ENCODE data around the gene DCPS. TPM values are rescaled to one million over a fixed set of nuclear protein-coding genes. Genes with fewer than 3 reads are reported as not detected.
A peak's percentile ranks its signal among the peaks of the same experiment; 100 is the strongest.

Gene DCPS
- polyA plus RNA-seq, 4 donors = 12.2 to 23.3 (median 16.4) TPM

DNA sequence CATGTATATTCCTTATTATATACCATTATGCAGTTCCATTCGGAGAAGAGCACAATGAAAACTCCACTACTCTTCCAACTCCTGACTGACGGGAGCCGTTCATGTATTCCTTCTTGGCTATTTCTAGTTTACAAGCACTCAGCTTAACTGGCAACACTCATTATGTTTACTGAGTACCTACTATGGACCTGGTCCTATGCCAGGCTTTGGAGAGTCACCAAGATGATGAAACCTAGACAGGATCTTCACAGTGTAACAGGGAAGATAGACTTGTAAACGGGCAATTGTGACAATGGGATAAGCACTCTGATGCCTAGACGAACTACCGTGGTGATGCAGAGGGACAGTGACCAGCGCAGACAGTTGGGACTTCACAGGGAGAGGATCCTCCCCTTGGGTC, 29.3 kb downstream of the DCPS start:
- peaks cover 0 to 9% (median 0%) of the 10 kb centered on the region in 3 donors for H3K4me1 ChIP-seq (ENCODE audit: control insufficient read depth in 3 of 3, insufficient read depth in 2 of 3, low read depth in 1 of 3, low read length in 2 of 3)
- WGBS, 3 donors = 91 to 97% (median 96%) methylated on average over 7 of the region's 7 CpGs

DNA sequence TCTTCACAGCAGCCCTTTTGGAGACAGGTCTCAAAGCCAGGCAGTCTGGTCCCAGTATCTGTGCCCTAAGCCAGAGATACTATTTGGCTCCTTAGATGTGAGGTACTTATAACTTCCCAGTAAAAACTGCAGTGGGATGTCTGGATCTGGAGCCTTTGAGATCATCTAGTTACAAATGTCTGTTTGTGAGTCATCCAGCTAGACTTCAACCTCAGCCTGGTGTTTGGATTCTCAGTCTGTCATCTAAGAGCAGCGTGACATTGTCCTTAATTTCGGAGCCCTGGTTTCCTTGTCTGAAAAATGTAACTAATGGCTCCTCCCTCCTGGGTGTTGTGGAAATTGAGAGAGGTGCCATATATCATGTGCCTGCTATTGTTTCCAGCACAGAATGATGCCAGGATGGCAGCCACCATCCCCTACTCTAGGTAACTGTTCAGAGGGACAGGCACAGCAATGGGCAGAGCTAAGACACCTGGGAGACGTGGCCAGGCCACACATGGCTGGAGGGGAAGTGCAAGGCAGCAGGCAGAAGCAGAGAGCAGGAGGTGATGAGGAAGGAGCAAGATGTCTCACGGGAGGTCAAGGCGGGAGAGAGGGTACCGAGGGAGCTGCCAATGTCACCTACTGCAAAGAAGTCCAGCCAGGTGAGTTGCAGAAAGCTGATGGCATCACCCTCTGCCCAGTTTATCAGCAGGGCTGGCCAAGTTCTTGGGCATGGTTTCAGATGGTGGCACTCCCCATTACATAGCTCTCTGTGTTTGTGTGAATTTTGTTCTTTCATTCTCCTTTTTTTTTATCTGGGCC, 31.0 kb downstream of the DCPS start:
- FAIRE-seq (no peak), DNase-seq (no peak)
- WGBS, 3 donors = 84 to 95% (median 89%) methylated on average over 6 of the region's 6 CpGs
- Histone ChIP-seq H3K36me3 (ENCODE audit: control insufficient read depth in 3 of 3, insufficient read depth in 2 of 3, low read depth in 1 of 3, low read length in 3 of 3) (peaks cover 0 to 49% (median 2%) of the 10 kb centered on the region in 3 donors), H3K27me3 (ENCODE audit: control insufficient read depth in 3 of 3, insufficient read depth in 3 of 3, low read length in 3 of 3) (no peaks in the 10 kb centered on the region), H3K4me1 (ENCODE audit: control insufficient read depth in 3 of 3, insufficient read depth in 2 of 3, low read depth in 1 of 3, low read length in 2 of 3) (peaks cover 0 to 9% (median 0%) of the 10 kb centered on the region in 3 donors), H3K27ac (ENCODE audit: low read depth in 1 of 3, low read length in 2 of 3) (peak overlapping the region in 1 of 3 donors; percentile 55), H3K9me3 (ENCODE audit: control insufficient read depth in 2 of 2, insufficient read depth in 1 of 2, low read depth in 1 of 2, low read length in 1 of 2) (no peaks in the 10 kb centered on the region), H3K4me3 (ENCODE audit: low read depth in 1 of 3, low read length in 3 of 3) (no peak overlapping the region)

More for the DNA sequence above, 29.3 kb downstream of the DCPS start:
- no peak for FAIRE-seq
- no peaks in the 10 kb centered on the region for H3K9me3 ChIP-seq (ENCODE audit: control insufficient read depth in 2 of 2, insufficient read depth in 1 of 2, low read depth in 1 of 2, low read length in 1 of 2)
- H3K27me3 ChIP-seq (ENCODE audit: control insufficient read depth in 3 of 3, insufficient read depth in 3 of 3, low read length in 3 of 3) = no peaks in the 10 kb centered on the region
- H3K27ac ChIP-seq (ENCODE audit: low read depth in 1 of 3, low read length in 2 of 3) = no peak overlapping the region
- no peak for DNase-seq
- H3K4me3 ChIP-seq (ENCODE audit: low read depth in 1 of 3, low read length in 3 of 3) = no peak overlapping the region
- peaks cover 2 to 33% (median 3%) of the 10 kb centered on the region in 3 donors for H3K36me3 ChIP-seq (ENCODE audit: control insufficient read depth in 3 of 3, insufficient read depth in 2 of 3, low read depth in 1 of 3, low read length in 3 of 3)

DNA sequence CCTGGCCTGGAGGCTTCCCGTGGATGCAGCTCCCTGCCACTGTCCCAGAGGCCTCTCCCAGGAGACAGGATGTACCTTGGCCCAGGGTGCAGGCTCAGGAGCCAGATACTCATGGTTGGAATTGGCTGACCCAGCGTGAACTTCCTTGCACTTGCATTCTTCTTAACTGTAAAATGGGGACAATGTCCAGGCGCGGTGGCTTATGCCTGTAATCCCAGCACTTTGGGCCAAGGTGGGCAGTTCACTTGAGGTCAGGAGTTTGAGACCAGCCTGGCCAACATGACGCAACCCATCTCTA, 31.6 kb downstream of the DCPS start:
- H3K9me3 ChIP-seq (ENCODE audit: control insufficient read depth in 2 of 2, insufficient read depth in 1 of 2, low read depth in 1 of 2, low read length in 1 of 2) = no peaks in the 10 kb centered on the region
- whole genome bisulfite sequencing, 3 donors = 78 to 85% (median 82%) methylated on average over 5 of the region's 5 CpGs
- no peak overlapping the region for H3K4me3 ChIP-seq (ENCODE audit: low read depth in 1 of 3, low read length in 3 of 3)
- no peaks in the 10 kb centered on the region for H3K27me3 ChIP-seq (ENCODE audit: control insufficient read depth in 3 of 3, insufficient read depth in 3 of 3, low read length in 3 of 3)
- DNase-seq = peak in 1 of 2 donors; percentile 21
- H3K27ac ChIP-seq (ENCODE audit: low read depth in 1 of 3, low read length in 2 of 3) = no peak overlapping the region
- H3K36me3 ChIP-seq (ENCODE audit: control insufficient read depth in 3 of 3, insufficient read depth in 2 of 3, low read depth in 1 of 3, low read length in 3 of 3) = peaks cover 0 to 53% (median 2%) of the 10 kb centered on the region in 3 donors
- H3K4me1 ChIP-seq (ENCODE audit: control insufficient read depth in 3 of 3, insufficient read depth in 2 of 3, low read depth in 1 of 3, low read length in 2 of 3) = peaks cover 0 to 9% (median 0%) of the 10 kb centered on the region in 3 donors
- FAIRE-seq = no peak

DNA sequence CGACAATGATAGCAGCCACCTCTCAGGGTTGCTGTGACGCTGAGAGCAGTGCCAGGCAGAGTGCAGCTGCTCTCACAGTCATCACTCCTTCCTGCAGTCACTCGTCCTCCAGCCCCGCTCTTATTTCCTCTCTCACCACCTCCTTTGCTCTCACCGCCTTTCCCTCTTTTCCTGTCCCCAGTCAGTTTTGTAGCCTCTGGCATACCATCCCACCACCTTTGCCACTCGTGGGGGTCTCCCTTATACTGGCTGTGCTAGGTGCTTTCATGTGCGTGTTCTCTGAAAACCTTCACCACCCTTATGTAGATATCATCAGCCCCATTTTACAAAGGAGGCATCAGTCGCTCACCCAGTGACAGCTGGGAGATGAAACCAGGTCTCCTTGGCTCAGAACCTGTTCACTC, 32.3 kb downstream of the DCPS start:
- peaks cover 0 to 9% (median 0%) of the 10 kb centered on the region in 3 donors for H3K4me1 ChIP-seq (ENCODE audit: control insufficient read depth in 3 of 3, insufficient read depth in 2 of 3, low read depth in 1 of 3, low read length in 2 of 3)
- no peak overlapping the region for H3K4me3 ChIP-seq (ENCODE audit: low read depth in 1 of 3, low read length in 3 of 3)
- no peaks in the 10 kb centered on the region for H3K9me3 ChIP-seq (ENCODE audit: control insufficient read depth in 2 of 2, insufficient read depth in 1 of 2, low read depth in 1 of 2, low read length in 1 of 2)
- FAIRE-seq (no peak), DNase-seq (no peak)
- 74 to 88% (median 83%) methylated on average over 7 to 8 of the region's 8 CpGs for whole genome bisulfite sequencing, 3 donors
- peaks cover 0 to 51% (median 2%) of the 10 kb centered on the region in 3 donors for H3K36me3 ChIP-seq (ENCODE audit: control insufficient read depth in 3 of 3, insufficient read depth in 2 of 3, low read depth in 1 of 3, low read length in 3 of 3)
- no peak overlapping the region for H3K27ac ChIP-seq (ENCODE audit: low read depth in 1 of 3, low read length in 2 of 3)
- H3K27me3 ChIP-seq (ENCODE audit: control insufficient read depth in 3 of 3, insufficient read depth in 3 of 3, low read length in 3 of 3) = no peaks in the 10 kb centered on the region

DNA sequence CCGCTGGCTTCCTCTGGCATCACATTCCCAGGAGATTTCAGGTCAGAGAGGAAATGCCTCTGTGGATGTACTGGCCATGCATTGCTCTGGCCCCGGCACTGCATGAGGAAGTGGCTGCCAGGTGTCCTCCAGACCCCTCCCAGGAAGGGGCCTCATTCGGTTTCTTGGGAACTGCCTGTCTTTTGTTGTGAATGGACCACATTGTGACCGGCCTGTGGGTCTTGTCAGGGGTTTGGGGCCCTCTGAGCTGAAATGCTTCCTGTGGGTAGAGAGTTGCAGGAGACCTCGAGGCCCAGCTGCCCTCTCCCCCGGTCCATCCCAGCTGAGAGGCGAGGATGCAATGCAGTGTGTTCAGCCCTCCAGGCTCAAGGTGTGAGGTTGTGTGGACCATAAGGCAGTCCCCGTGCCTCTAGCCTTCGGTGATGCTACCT, 32.8 kb downstream of the DCPS start:
- DNase-seq = no peak
- WGBS, 3 donors = 73 to 86% (median 84%) methylated on average over 9 of the region's 9 CpGs
- H3K27me3 ChIP-seq (ENCODE audit: control insufficient read depth in 3 of 3, insufficient read depth in 3 of 3, low read length in 3 of 3) = no peaks in the 10 kb centered on the region
- no peak for FAIRE-seq
- H3K4me3 ChIP-seq (ENCODE audit: low read depth in 1 of 3, low read length in 3 of 3) = no peak overlapping the region
- peaks cover 0 to 51% (median 2%) of the 10 kb centered on the region in 3 donors for H3K36me3 ChIP-seq (ENCODE audit: control insufficient read depth in 3 of 3, insufficient read depth in 2 of 3, low read depth in 1 of 3, low read length in 3 of 3)
- peak overlapping the region in 1 of 3 donors; percentile 28 for H3K27ac ChIP-seq (ENCODE audit: low read depth in 1 of 3, low read length in 2 of 3)
- peaks cover 0 to 13% (median 0%) of the 10 kb centered on the region in 3 donors for H3K4me1 ChIP-seq (ENCODE audit: control insufficient read depth in 3 of 3, insufficient read depth in 2 of 3, low read depth in 1 of 3, low read length in 2 of 3)
- H3K9me3 ChIP-seq (ENCODE audit: control insufficient read depth in 2 of 2, insufficient read depth in 1 of 2, low read depth in 1 of 2, low read length in 1 of 2) = no peaks in the 10 kb centered on the region

DNA sequence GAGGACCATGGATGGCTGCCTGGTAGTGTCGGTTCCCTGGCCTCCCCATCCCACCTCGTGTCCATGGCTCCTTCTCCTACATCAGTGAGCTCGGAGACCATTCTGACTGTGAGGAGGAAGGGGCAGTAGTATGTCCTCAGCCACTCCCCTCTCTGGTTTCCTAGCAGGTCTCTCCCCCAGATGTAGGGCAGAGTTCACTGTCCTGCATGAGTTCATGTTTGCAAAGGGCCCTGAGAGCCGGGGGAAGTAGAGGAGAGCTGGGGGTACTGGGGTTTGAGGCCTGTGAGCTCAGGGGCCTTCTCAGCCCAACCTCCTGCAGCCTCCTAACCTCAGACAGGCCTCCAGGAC, 33.2 kb downstream of the DCPS start:
- Histone ChIP-seq H3K36me3 (ENCODE audit: control insufficient read depth in 3 of 3, insufficient read depth in 2 of 3, low read depth in 1 of 3, low read length in 3 of 3) (peaks cover 0 to 48% (median 2%) of the 10 kb centered on the region in 3 donors), H3K27me3 (ENCODE audit: control insufficient read depth in 3 of 3, insufficient read depth in 3 of 3, low read length in 3 of 3) (no peaks in the 10 kb centered on the region), H3K9me3 (ENCODE audit: control insufficient read depth in 2 of 2, insufficient read depth in 1 of 2, low read depth in 1 of 2, low read length in 1 of 2) (no peaks in the 10 kb centered on the region), H3K4me1 (ENCODE audit: control insufficient read depth in 3 of 3, insufficient read depth in 2 of 3, low read depth in 1 of 3, low read length in 2 of 3) (peaks cover 0 to 18% (median 0%) of the 10 kb centered on the region in 3 donors), H3K27ac (ENCODE audit: low read depth in 1 of 3, low read length in 2 of 3) (peak overlapping the region in 1 of 3 donors; percentile 28), H3K4me3 (ENCODE audit: low read depth in 1 of 3, low read length in 3 of 3) (no peak overlapping the region)
- DNase-seq (no peak), FAIRE-seq (no peak)
- WGBS, 3 donors = 80 to 86% (median 84%) methylated on average over 4 of the region's 4 CpGs

DNA sequence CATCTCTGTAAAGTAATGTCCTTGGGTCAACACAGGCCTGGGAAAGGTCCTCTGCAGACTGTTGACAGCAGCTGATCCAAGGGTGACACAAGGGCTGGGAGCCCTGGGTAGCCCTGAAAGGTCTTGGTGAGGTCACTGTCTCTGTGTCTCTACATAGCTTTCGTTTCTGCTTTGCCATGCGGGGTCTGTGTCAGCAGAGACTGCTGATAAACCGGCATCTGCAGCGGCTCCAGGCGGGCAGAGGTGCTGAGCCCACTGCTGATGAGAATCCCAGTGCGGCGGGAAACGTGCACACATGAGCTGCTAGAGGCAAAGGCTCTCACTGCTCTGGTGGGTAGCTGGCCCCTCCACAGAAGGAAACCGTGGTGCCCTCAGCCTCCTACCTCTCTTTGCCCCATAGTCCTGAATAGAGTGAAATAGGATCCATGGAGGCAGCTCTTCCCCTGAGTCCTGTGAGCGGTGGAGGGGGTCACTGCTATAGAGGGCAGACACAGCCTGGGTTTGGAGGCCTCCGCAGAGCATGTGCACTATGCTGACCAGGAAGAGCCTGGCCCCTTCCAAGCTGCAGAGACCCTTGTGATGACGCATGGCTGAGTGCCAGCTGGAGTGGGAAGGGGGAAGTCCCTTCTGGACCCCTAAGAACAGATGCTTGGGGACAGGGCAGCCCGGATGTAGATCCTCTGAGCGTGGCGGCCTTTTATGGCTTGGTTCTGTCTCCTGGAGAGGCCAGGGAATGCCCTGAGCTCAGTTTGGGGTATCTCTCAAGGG, 33.8 kb downstream of the DCPS start:
- no peak overlapping the region for H3K4me3 ChIP-seq (ENCODE audit: low read depth in 1 of 3, low read length in 3 of 3)
- no peak for FAIRE-seq
- DNase-seq = no peak
- peaks cover 0 to 49% (median 0%) of the 10 kb centered on the region in 3 donors for H3K36me3 ChIP-seq (ENCODE audit: control insufficient read depth in 3 of 3, insufficient read depth in 2 of 3, low read depth in 1 of 3, low read length in 3 of 3)
- no peaks in the 10 kb centered on the region for H3K9me3 ChIP-seq (ENCODE audit: control insufficient read depth in 2 of 2, insufficient read depth in 1 of 2, low read depth in 1 of 2, low read length in 1 of 2)
- no peaks in the 10 kb centered on the region for H3K27me3 ChIP-seq (ENCODE audit: control insufficient read depth in 3 of 3, insufficient read depth in 3 of 3, low read length in 3 of 3)
- peaks cover 0 to 23% (median 0%) of the 10 kb centered on the region in 3 donors for H3K4me1 ChIP-seq (ENCODE audit: control insufficient read depth in 3 of 3, insufficient read depth in 2 of 3, low read depth in 1 of 3, low read length in 2 of 3)
- 86 to 93% (median 86%) methylated on average over 15 of the region's 15 CpGs for WGBS, 3 donors
- no peak overlapping the region for H3K27ac ChIP-seq (ENCODE audit: low read depth in 1 of 3, low read length in 2 of 3)

DNA sequence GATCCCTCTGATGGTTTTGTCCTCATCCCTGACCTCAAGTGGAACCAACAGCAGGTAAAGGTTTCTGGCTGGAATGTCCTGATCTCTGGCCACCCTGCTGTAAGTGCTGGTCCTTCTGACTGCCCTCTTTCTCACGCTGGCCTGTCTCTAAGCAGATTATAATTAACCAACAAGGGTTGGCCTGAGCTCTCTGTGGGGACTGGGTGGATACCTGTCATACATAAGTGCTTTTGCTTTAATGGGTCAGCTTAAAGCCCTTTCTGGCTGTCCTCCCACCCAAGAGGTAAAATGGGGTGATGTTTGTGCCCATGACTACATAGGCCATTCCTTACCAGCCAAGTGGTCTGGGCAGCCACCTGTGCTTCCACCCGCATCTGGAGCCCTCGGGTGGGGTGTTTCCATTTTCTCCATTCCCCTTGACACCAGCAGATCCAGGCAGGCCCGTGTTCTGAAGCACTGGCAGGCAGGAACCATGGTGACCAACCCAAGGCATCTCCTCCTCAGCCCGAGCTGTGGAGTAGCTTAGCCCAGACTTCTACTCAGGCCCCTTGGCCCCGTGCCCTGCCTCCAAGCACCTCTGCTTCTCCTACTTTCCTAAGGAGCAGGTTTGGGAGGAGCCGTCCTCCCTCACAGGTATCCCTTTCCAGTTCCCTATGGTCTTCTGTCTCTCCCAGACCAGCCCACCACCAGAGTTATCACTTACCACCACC, 34.6 kb downstream of the DCPS start:
- no peaks in the 10 kb centered on the region for H3K27me3 ChIP-seq (ENCODE audit: control insufficient read depth in 3 of 3, insufficient read depth in 3 of 3, low read length in 3 of 3)
- peaks cover 0 to 53% (median 0%) of the 10 kb centered on the region in 3 donors for H3K36me3 ChIP-seq (ENCODE audit: control insufficient read depth in 3 of 3, insufficient read depth in 2 of 3, low read depth in 1 of 3, low read length in 3 of 3)
- no peak for DNase-seq
- no peak for FAIRE-seq
- H3K9me3 ChIP-seq (ENCODE audit: control insufficient read depth in 2 of 2, insufficient read depth in 1 of 2, low read depth in 1 of 2, low read length in 1 of 2) = no peaks in the 10 kb centered on the region
- 89 to 92% (median 91%) methylated on average over 7 of the region's 7 CpGs for WGBS, 3 donors
- no peak overlapping the region for H3K4me3 ChIP-seq (ENCODE audit: low read depth in 1 of 3, low read length in 3 of 3)
- no peak overlapping the region for H3K27ac ChIP-seq (ENCODE audit: low read depth in 1 of 3, low read length in 2 of 3)
- peaks cover 0 to 23% (median 0%) of the 10 kb centered on the region in 3 donors for H3K4me1 ChIP-seq (ENCODE audit: control insufficient read depth in 3 of 3, insufficient read depth in 2 of 3, low read depth in 1 of 3, low read length in 2 of 3)

Measured in small intestine (tissue), 7 donors.